ENCODE measurements around the gene ZSCAN5C. TPM values are rescaled to one million over a fixed set of nuclear protein-coding genes. Genes with fewer than 3 reads are reported as not detected.
"Not testable (repeated sequence)": the region's sequence is repeated elsewhere in the genome, so short reads cannot be mapped to it uniquely, and the experiment has no call there.

The ZSCAN5C gene
- total RNA-seq, 1 experiment from 2014 or later = not detected

- TF ChIP-seq CTCF (IDR thresholded peaks at IDR 0.05; ENCODE audit: unreplicated experiment) = no peak
- Mint-ChIP-seq H3K9me3 (ENCODE audit: unreplicated experiment) (peaks cover 14% of the 10 kb centered on the region), H3K4me3 (ENCODE audit: unreplicated experiment) (no peak overlapping the region), H3K27ac (ENCODE audit: low read depth, unreplicated experiment) (no peak overlapping the region), H3K36me3 (ENCODE audit: insufficient read depth, unreplicated experiment) (peaks cover 6% of the 10 kb centered on the region), H3K4me1 (ENCODE audit: insufficient read depth, unreplicated experiment) (no peaks in the 10 kb centered on the region), H3K27me3 (ENCODE audit: insufficient read depth, unreplicated experiment) (no peaks in the 10 kb centered on the region)
- ChIA-PET POLR2A (no interaction called here), CTCF (interaction anchor here (0.6 kb wide), 1 partner anchor 129 kb away, joined by 3 read pairs; no protein-coding TSS in a partner anchor)
- DNase-seq (ENCODE audit: unreplicated experiment) = no peak
- intact Hi-C loops (cut with micrococcal nuclease) = no loop called here
- BruUV-seq (replicated peaks) = no TSS peak
These were observed 16.9 kb downstream of the ZSCAN5C start for GRCh38 chr19:56218961-56219360.

GRCh38 chr19:56221442-56221841 is 19.4 kb downstream of the ZSCAN5C start:
- BruUV-seq (replicated peaks); H3K36me3 Mint-ChIP-seq (ENCODE audit: insufficient read depth, unreplicated experiment); H3K27ac Mint-ChIP-seq (ENCODE audit: low read depth, unreplicated experiment); H3K27me3 Mint-ChIP-seq (ENCODE audit: insufficient read depth, unreplicated experiment); H3K4me3 Mint-ChIP-seq (ENCODE audit: unreplicated experiment); DNase-seq (ENCODE audit: unreplicated experiment); intact Hi-C loops (cut with micrococcal nuclease); H3K4me1 Mint-ChIP-seq (ENCODE audit: insufficient read depth, unreplicated experiment): not testable (repeated sequence)
- peaks cover 14% of the 10 kb centered on the region for H3K9me3 Mint-ChIP-seq (ENCODE audit: unreplicated experiment)
- ChIA-PET CTCF (interaction anchor here (0.6 to 1.5 kb wide), 5 partner anchors 29 to 139 kb away, joined by 3 to 5 read pairs (median 4); no protein-coding TSS in a partner anchor), POLR2A (interaction anchor here (0.6 kb wide), 1 partner anchor 56 kb away, joined by 3 read pairs; no protein-coding TSS in a partner anchor)

DNA sequence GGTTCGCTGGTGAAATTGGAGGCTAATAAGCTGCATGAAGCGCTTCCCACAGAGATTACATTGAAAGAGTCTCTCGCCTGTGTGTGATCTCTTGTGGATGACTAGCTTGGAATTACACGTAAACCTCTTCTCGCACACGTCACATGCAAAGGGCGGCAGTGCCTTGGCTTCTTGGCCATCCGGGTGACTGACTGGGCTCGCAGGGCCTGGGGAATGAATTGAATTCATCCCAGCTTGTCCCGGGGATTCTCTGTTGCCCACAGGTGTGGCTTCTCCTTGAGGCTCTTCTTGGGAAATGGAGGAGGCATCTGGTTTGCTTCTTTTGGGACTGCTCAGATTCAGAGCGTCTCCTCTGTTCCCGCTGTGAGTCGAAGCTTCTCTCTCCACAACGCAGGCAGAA is 19.8 kb downstream of the ZSCAN5C start:
- ChIA-PET CTCF (interaction anchor here (0.6 to 1.5 kb wide), 6 partner anchors 32 to 197 kb away, joined by 3 to 5 read pairs (median 4); no protein-coding TSS in a partner anchor), POLR2A (no interaction called here)
- no peak for DNase-seq (ENCODE audit: unreplicated experiment)
- intact Hi-C loops (cut with micrococcal nuclease) = no loop called here
- H3K4me1 Mint-ChIP-seq (ENCODE audit: insufficient read depth, unreplicated experiment) = no peaks in the 10 kb centered on the region
- H3K36me3 Mint-ChIP-seq (ENCODE audit: insufficient read depth, unreplicated experiment) = peaks cover 6% of the 10 kb centered on the region
- no TSS peak for BruUV-seq (replicated peaks)
- H3K27me3 Mint-ChIP-seq (ENCODE audit: insufficient read depth, unreplicated experiment) = no peaks in the 10 kb centered on the region
- no peak overlapping the region for H3K4me3 Mint-ChIP-seq (ENCODE audit: unreplicated experiment)
- peaks cover 14% of the 10 kb centered on the region for H3K9me3 Mint-ChIP-seq (ENCODE audit: unreplicated experiment)
- no peak for TF ChIP-seq CTCF (IDR thresholded peaks at IDR 0.05; ENCODE audit: unreplicated experiment)
- no peak overlapping the region for H3K27ac Mint-ChIP-seq (ENCODE audit: low read depth, unreplicated experiment)

GRCh38 chr19:56222901-56223300 is 20.8 kb downstream of the ZSCAN5C start:
- POLR2A ChIA-PET = no interaction called here
- no peaks in the 10 kb centered on the region for H3K4me1 Mint-ChIP-seq (ENCODE audit: insufficient read depth, unreplicated experiment)
- DNase-seq (ENCODE audit: unreplicated experiment) = no peak
- H3K27me3 Mint-ChIP-seq (ENCODE audit: insufficient read depth, unreplicated experiment) = no peaks in the 10 kb centered on the region
- intact Hi-C loops (cut with micrococcal nuclease) = no loop called here
- BruUV-seq (replicated peaks) = no TSS peak
- H3K9me3 Mint-ChIP-seq (ENCODE audit: unreplicated experiment) = peaks cover 14% of the 10 kb centered on the region
- TF ChIP-seq CTCF (IDR thresholded peaks at IDR 0.05; ENCODE audit: unreplicated experiment) = no peak
- CTCF ChIA-PET = interaction anchor here (1.5 kb wide), 1 partner anchor 87 kb away, joined by 5 read pairs; no protein-coding TSS in a partner anchor
- no peak overlapping the region for H3K4me3 Mint-ChIP-seq (ENCODE audit: unreplicated experiment)
- no peak overlapping the region for H3K27ac Mint-ChIP-seq (ENCODE audit: low read depth, unreplicated experiment)
- peaks cover 6% of the 10 kb centered on the region for H3K36me3 Mint-ChIP-seq (ENCODE audit: insufficient read depth, unreplicated experiment)

GRCh38 chr19:56223481-56223880 is 21.4 kb downstream of the ZSCAN5C start:
- TF ChIP-seq CTCF (IDR thresholded peaks at IDR 0.05; ENCODE audit: unreplicated experiment) = no peak
- no peak for DNase-seq (ENCODE audit: unreplicated experiment)
- no peaks in the 10 kb centered on the region for H3K27me3 Mint-ChIP-seq (ENCODE audit: insufficient read depth, unreplicated experiment)
- H3K27ac Mint-ChIP-seq (ENCODE audit: low read depth, unreplicated experiment) = no peak overlapping the region
- peaks cover 11% of the 10 kb centered on the region for H3K36me3 Mint-ChIP-seq (ENCODE audit: insufficient read depth, unreplicated experiment)
- POLR2A ChIA-PET = no interaction called here
- H3K4me1 Mint-ChIP-seq (ENCODE audit: insufficient read depth, unreplicated experiment) = no peaks in the 10 kb centered on the region
- intact Hi-C loops (cut with micrococcal nuclease) = no loop called here
- H3K4me3 Mint-ChIP-seq (ENCODE audit: unreplicated experiment) = no peak overlapping the region
- peaks cover 14% of the 10 kb centered on the region for H3K9me3 Mint-ChIP-seq (ENCODE audit: unreplicated experiment)
- BruUV-seq (replicated peaks) = no TSS peak
- CTCF ChIA-PET = no interaction called here

Data from MCF 10A (cell line).